A549 (cell line): ENCODE measurements around the gene TXLNG. TPM values are rescaled to one million over a fixed set of nuclear protein-coding genes. Genes with fewer than 3 reads are reported as not detected.

Experiments
- ATAC-seq, 2 experiments: fragments of 200-7000 bp in 1 of 2; fragments of >200 bp in 1 of 2; cut with Nextera tagmentation in 1 of 2; cut with Tn5 transposase in 1 of 2; 3 replicates each; pipeline versions ENCODE4 v1.8.0 to v1.9.1; 2018 to 2020; ENCODE audit warnings: mild to moderate bottlenecking in 1 of 2, moderate library complexity in 1 of 2
- CTCF ChIA-PET: fragments of 300-600 bp; sonication (Branson Sonifier 250); formaldehyde crosslinking; extraction: SDS; loops from one replicate; lab custom pipeline; 2021; ENCODE audit warnings: antibody characterized with exemption, inconsistent platforms; lab: Yijun Ruan, JAX
- POLR2A ChIA-PET: fragments of 350-600 bp; formaldehyde crosslinking; extraction: SDS; loops from one replicate; lab custom pipeline; 2021; ENCODE audit warnings: antibody characterized with exemption, inconsistent platforms; lab: Yijun Ruan, JAX
- DNase-seq, 2 experiments: peaks; one replicate each; pipeline versions ENCODE4 v3.0.0 to v3.0.0-alpha.2; 2011 to 2016; ENCODE audit warnings: low read depth in 1 of 2, low spot score in 1 of 2
- FAIRE-seq: peaks from 2 replicates; lab custom pipeline; 2011; peaks lifted over from hg19 to GRCh38; lab: Jason Lieb, UNC
- H3K27ac ChIP-seq, 2 experiments: fragments of >200 bp; sonication (Bioruptor Twin); formaldehyde crosslinking; 3 replicates each; pipeline ENCODE4 v1.5.1; 2016 to 2017
- H3K4me1 ChIP-seq: fragments of >200 bp; sonication (Bioruptor Twin); formaldehyde crosslinking; 3 replicates; pipeline ENCODE4 v1.6.1; 2016
- H3K4me2 ChIP-seq: fragments of >200 bp; sonication (Bioruptor Twin); formaldehyde crosslinking; 3 replicates; pipeline ENCODE4 v1.6.1; 2016
- H3K4me3 ChIP-seq: fragments of >200 bp; sonication (Bioruptor Twin); formaldehyde crosslinking; 3 replicates; pipeline ENCODE4 v1.5.1; 2016
- H3K9me3 ChIP-seq: fragments of >200 bp; sonication (Bioruptor Twin); formaldehyde crosslinking; 3 replicates; pipeline ENCODE4 v1.6.1; 2016
- CEBPB ChIP-seq, 2 experiments: fragments of >200 bp in 1 of 2; sonication (Bioruptor Twin) in 1 of 2; formaldehyde crosslinking in 1 of 2; IDR thresholded peaks; 2 replicates each; pipeline ENCODE4 v1.6.1; 2012 to 2016
- CHD4 ChIP-seq: fragments of 200-600 bp; sonication (generic); IDR thresholded peaks from 2 replicates; pipeline ENCODE4 v1.6.1; 2016; ENCODE audit warnings: antibody characterized with exemption, mild to moderate bottlenecking, borderline replicate concordance
- CTCF ChIP-seq: fragments of >200 bp; sonication (Bioruptor Twin); formaldehyde crosslinking; IDR thresholded peaks from 3 replicates; pipeline ENCODE4 v1.5.1; 2016
- HMGXB4 ChIP-seq: fragments of 250-450 bp; sonication (Bioruptor Pico); IDR thresholded peaks from 2 replicates; pipeline ENCODE4 v1.5.0; 2021; ENCODE audit warnings: mild to moderate bottlenecking, moderate library complexity, borderline replicate concordance
- HOXB5 ChIP-seq: fragments of 250-450 bp; sonication (Bioruptor Pico); IDR thresholded peaks from 2 replicates; pipeline ENCODE4 v1.5.0; 2020; ENCODE audit warnings: mild to moderate bottlenecking, moderate library complexity
- NFE2L2 ChIP-seq: fragments of 150-350 bp; conservative IDR thresholded peaks from 2 replicates; pipeline ENCODE4 v1.6.1; 2014; ENCODE audit warnings: low read length
- NPAS2 ChIP-seq: fragments of 250-450 bp; sonication (Bioruptor Pico); IDR thresholded peaks from 2 replicates; pipeline ENCODE4 v1.8.0; 2022; ENCODE audit warnings: mild to moderate bottlenecking, moderate library complexity, borderline replicate concordance
- PBX3 ChIP-seq: IDR thresholded peaks from 2 replicates; pipeline ENCODE4 v1.6.1; 2012
- POLR2AphosphoS2 ChIP-seq: conservative IDR thresholded peaks from 2 replicates; pipeline ENCODE4 v1.6.1; 2012; ENCODE audit warnings: low read length, improper control_type of control experiment, inconsistent platforms
- RAD21 ChIP-seq, 2 experiments: fragments of >200 bp in 1 of 2; sonication (Bioruptor Twin) in 1 of 2; formaldehyde crosslinking in 1 of 2; IDR thresholded peaks in 1 of 2; conservative IDR thresholded peaks in 1 of 2; 2 replicates in 1 of 2; 3 replicates in 1 of 2; pipeline ENCODE4 v1.6.1; 2012 to 2018; ENCODE audit warnings: inconsistent platforms in 1 of 2
- RCOR1 ChIP-seq: fragments of 150-350 bp; IDR thresholded peaks from 2 replicates; pipeline ENCODE4 v1.6.1; 2014; ENCODE audit warnings: antibody characterized with exemption, low read length, low read depth
- TP53 ChIP-seq: fragments of 250-450 bp; sonication (Bioruptor Pico); IDR thresholded peaks from 2 replicates; pipeline ENCODE4 v1.5.0; 2021; ENCODE audit warnings: mild to moderate bottlenecking, moderate library complexity
- ZFP36 ChIP-seq: fragments of 450-650 bp; IDR thresholded peaks from 2 replicates; pipeline ENCODE4 v1.6.1; 2014; ENCODE audit warnings: borderline replicate concordance; ENCODE audit not compliant: partially characterized antibody
- WGBS: methylation state at CpG from one replicate; pipeline ENCODE4 v1.1.6; 2017; ENCODE audit errors: missing lambda C conversion rate; 5-methylcytosine and 5-hydroxymethylcytosine counted together
- polyA plus RNA-seq, 4 experiments: library from polyadenylated mRNA; depleted of rRNA in 3 of 4; stranded (reverse); fragments of >200 nt; fragmentation: RNase III in 1 of 4; extraction: RNeasy Plus Mini Kit Qiagen cat#74134 plus additional on column Dnase treatment in 1 of 4; gene quantifications; 2 replicates in 3 of 4; 3 replicates in 1 of 4; pipeline ENCODE4 v1.2.3, GENCODE V29; 2011 to 2017
- TF ChIP-seq, protein P1 (sequence below): IDR thresholded peaks from 2 replicates; pipeline ENCODE4 v1.6.1; 2012

TXLNG gene
- polyA plus RNA-seq, 2 of the 4 experiments (the other 2 are of a cell fraction) = 16.0 to 36.8 TPM

GRCh38 chrX:16786791-16787735, 797 bp downstream of the TXLNG start:
- CTCF ChIA-PET = no interaction called here

DNA sequence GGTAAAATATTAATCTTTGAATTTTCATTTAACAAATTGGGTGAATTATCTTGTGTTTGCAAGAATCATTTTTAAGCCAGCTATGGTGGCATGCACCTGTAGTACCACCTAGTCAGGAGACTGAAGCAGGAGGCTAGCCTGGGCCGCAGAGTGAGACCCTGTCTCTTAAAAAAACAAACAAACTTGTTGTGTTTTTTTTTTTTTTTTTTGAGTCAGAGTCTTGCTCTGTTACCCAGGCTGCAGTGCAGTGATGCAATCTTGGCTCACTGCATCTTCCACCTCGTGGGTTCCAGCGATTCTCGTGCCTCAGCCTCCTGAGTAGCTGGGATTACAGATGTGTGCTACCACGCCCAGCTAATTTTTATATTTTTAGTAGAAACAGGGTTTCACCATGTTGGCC, 2.2 kb downstream of the TXLNG start:
- FAIRE-seq (no peak), ATAC-seq (no peak), DNase-seq (no peak)
- Histone ChIP-seq H3K4me2 (peak overlapping the region; percentile 77), H3K9me3 (no peaks in the 10 kb centered on the region), H3K4me3 (no peak overlapping the region), H3K27ac (no peak overlapping the region), H3K4me1 (peaks cover 24% of the 10 kb centered on the region)
- TF ChIP-seq NFE2L2 = no peak
- TF ChIP-seq CEBPB (IDR thresholded peaks at IDR 0.05) = 0 out of 4 replicates have a peak, but pooled peaks of 1 of the 2 experiments have one; percentile 18
- TF ChIP-seq RAD21 (conservative IDR thresholded peaks at IDR 0.05 in 1 of 2, IDR thresholded peaks at IDR 0.05 in 1 of 2) = no peak
- no peak for TF ChIP-seq ZFP36
- TF ChIP-seq HOXB5 = no peak
- no peak for TF ChIP-seq NPAS2
- ChIA-PET CTCF (interaction anchor here (0.7 kb wide), 1 partner anchor 386 kb away, joined by 4 read pairs; no protein-coding TSS in a partner anchor), POLR2A (interaction anchor here (1.5 kb wide), 1 partner anchor 17 kb away, joined by 6 read pairs; no protein-coding TSS in a partner anchor)
- WGBS = 60% methylated on average over 5 of the region's 5 CpGs

More at GRCh38 chrX:16786791-16787735, 797 bp downstream of the TXLNG start:
- TF ChIP-seq HOXB5 (no peak), RAD21 (conservative IDR thresholded peaks at IDR 0.05 in 1 of 2, IDR thresholded peaks at IDR 0.05 in 1 of 2) (no peak), CEBPB (IDR thresholded peaks at IDR 0.05) (peak; percentile 15 to 72; a peak in 3 of 4 replicates)
- TF ChIP-seq, protein P1, sequence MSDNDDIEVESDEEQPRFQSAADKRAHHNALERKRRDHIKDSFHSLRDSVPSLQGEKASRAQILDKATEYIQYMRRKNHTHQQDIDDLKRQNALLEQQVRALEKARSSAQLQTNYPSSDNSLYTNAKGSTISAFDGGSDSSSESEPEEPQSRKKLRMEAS = peak; percentile 60; the same call in 1 of the 2 replicates
- no peaks in the 10 kb centered on the region for H3K9me3 ChIP-seq
- peak; percentile 48 to 56 for ATAC-seq
- peak overlapping the region; percentile 77 for H3K4me2 ChIP-seq
- 2% methylated on average over 42 of the region's 73 CpGs for WGBS
- H3K4me1 ChIP-seq = peaks cover 24% of the 10 kb centered on the region
- POLR2A ChIA-PET = interaction anchor here (0.6 to 1.5 kb wide), 2 partner anchors 15 to 68 kb away, joined by 3 to 6 read pairs; partner anchors contain the start of gene SYAP1
- FAIRE-seq = no peak
- DNase-seq = no peak
- peak overlapping the region; percentile 77 to 100 for H3K27ac ChIP-seq
- peak overlapping the region; percentile 89 for H3K4me3 ChIP-seq

DNA sequence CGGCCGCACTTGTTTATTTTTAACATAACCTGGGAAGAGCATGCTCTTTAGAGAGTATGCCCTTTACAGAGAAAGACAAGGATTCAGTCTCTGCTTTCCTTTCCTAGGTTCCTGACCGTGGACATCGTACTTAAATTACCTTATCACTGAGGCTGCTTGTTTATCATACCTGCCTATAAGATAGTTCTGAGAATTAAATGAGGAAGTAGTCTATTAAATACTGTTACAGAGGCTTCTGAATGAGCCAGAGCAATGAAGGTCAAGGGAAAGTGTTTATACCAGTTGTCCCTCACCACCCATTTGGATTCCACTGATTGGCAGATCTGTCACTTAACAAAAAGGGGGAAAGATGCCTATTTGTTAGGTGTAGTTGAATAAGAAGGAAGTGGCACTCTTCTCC, 10.0 kb downstream of the TXLNG start:
- no peak for ATAC-seq
- WGBS = 96% methylated on average over 4 of the region's 4 CpGs
- Histone ChIP-seq H3K27ac (no peak overlapping the region), H3K9me3 (no peaks in the 10 kb centered on the region), H3K4me1 (no peaks in the 10 kb centered on the region), H3K4me3 (no peak overlapping the region)
- no peak for DNase-seq
- FAIRE-seq = no peak
- TF ChIP-seq POLR2AphosphoS2 = no peak
- no peak for TF ChIP-seq HOXB5
- TF ChIP-seq CEBPB (IDR thresholded peaks at IDR 0.05) = no peak
- no peak for TF ChIP-seq PBX3
- no peak for TF ChIP-seq CHD4
- TF ChIP-seq TP53 (CRISPR knock-in tag) = no peak
- TF ChIP-seq HMGXB4 (CRISPR knock-in tag) = no peak
- no peak for TF ChIP-seq CTCF
- TF ChIP-seq RCOR1 = no peak
- TF ChIP-seq, all 56 proteins: peak for 0
- ChIA-PET CTCF (no interaction called here), POLR2A (no interaction called here)
- H3K4me2 ChIP-seq = no peak overlapping the region
